H9 (cell line): ENCODE results near the gene PPARA. TPM values are rescaled to one million over a fixed set of nuclear protein-coding genes. Genes with fewer than 3 reads are reported as not detected.

ENCODE experiments used
- DNase-seq: peaks from one replicate; pipeline ENCODE4 v3.0.0-alpha.2; 2017
- H2AFZ ChIP-seq: one replicate; pipeline ENCODE4 v1.6.1; 2013; ENCODE audit warnings: mild to moderate bottlenecking, low read length, control low read depth, moderate library complexity
- H2AK5ac ChIP-seq: 2 replicates; pipeline ENCODE4 v1.6.1; 2013; ENCODE audit warnings: low read length, control low read depth, mixed read lengths; ENCODE audit not compliant: insufficient read length
- H2BK120ac ChIP-seq: one replicate; pipeline ENCODE4 v1.6.1; 2013; ENCODE audit warnings: low read depth, mild to moderate bottlenecking, low read length, control low read depth, inconsistent platforms; ENCODE audit not compliant: poor library complexity, severe bottlenecking
- H2BK12ac ChIP-seq: 2 replicates; pipeline ENCODE4 v1.6.1; 2013; ENCODE audit warnings: low read length, control low read depth, mixed read lengths, low read depth; ENCODE audit not compliant: insufficient read length
- H2BK15ac ChIP-seq: 2 replicates; pipeline ENCODE4 v1.6.1; 2013; ENCODE audit warnings: low read depth, low read length, control low read depth
- H2BK20ac ChIP-seq: one replicate; pipeline ENCODE4 v1.6.1; 2013; ENCODE audit warnings: low read depth, mild to moderate bottlenecking, low read length, control low read depth, inconsistent platforms; ENCODE audit not compliant: poor library complexity, severe bottlenecking
- H2BK5ac ChIP-seq: 2 replicates; pipeline ENCODE4 v1.6.1; 2013; ENCODE audit warnings: low read length, control low read depth, mixed read lengths; ENCODE audit not compliant: insufficient read length
- H3K14ac ChIP-seq: 2 replicates; pipeline ENCODE4 v1.6.1; 2013; ENCODE audit warnings: low read length, control low read depth; ENCODE audit not compliant: insufficient read depth
- H3K18ac ChIP-seq: 2 replicates; pipeline ENCODE4 v1.6.1; 2013; ENCODE audit warnings: low read depth, mild to moderate bottlenecking, mixed read lengths, low read length, control low read depth; ENCODE audit not compliant: insufficient read length
- H3K23ac ChIP-seq: 2 replicates; pipeline ENCODE4 v1.6.1; 2013; ENCODE audit warnings: low read length, control low read depth, mixed read lengths, low read depth; ENCODE audit not compliant: insufficient read length
- H3K23me2 ChIP-seq: 2 replicates; pipeline ENCODE4 v1.6.1; 2013; ENCODE audit warnings: low read depth, mild to moderate bottlenecking, mixed read lengths, low read length, control low read depth; ENCODE audit not compliant: insufficient read length, poor library complexity, severe bottlenecking
- H3K27ac ChIP-seq: 2 replicates; pipeline ENCODE4 v1.5.1; 2013; ENCODE audit warnings: low read length, control low read depth, mixed read lengths, low read depth; ENCODE audit not compliant: insufficient read length
- H3K27me3 ChIP-seq: 2 replicates; pipeline ENCODE4 v1.6.1; 2013; ENCODE audit warnings: low read length, control low read depth, inconsistent platforms; ENCODE audit not compliant: insufficient read depth
- H3K4ac ChIP-seq: 2 replicates; pipeline ENCODE4 v1.6.1; 2013; ENCODE audit warnings: low read depth, mild to moderate bottlenecking, control low read depth, inconsistent platforms, low read length, moderate library complexity
- H3K4me1 ChIP-seq: 2 replicates; pipeline ENCODE4 v1.6.1; 2013; ENCODE audit warnings: low read length, control low read depth, inconsistent platforms; ENCODE audit not compliant: insufficient read depth
- H3K4me2 ChIP-seq: 2 replicates; pipeline ENCODE4 v1.6.1; 2013; ENCODE audit warnings: low read length, control low read depth, mixed read lengths; ENCODE audit not compliant: insufficient read length, insufficient read depth
- H3K56ac ChIP-seq: 2 replicates; pipeline ENCODE4 v1.6.1; 2013; ENCODE audit warnings: low read depth, mild to moderate bottlenecking, mixed read lengths, low read length, control low read depth; ENCODE audit not compliant: insufficient read length
- H3K79me1 ChIP-seq: 2 replicates; pipeline ENCODE4 v1.6.1; 2013; ENCODE audit warnings: low read depth, mild to moderate bottlenecking, moderate library complexity, low read length, control low read depth, inconsistent platforms; ENCODE audit not compliant: insufficient read depth, poor library complexity, severe bottlenecking
- H3K79me2 ChIP-seq: 2 replicates; pipeline ENCODE4 v1.6.1; 2013; ENCODE audit warnings: low read length, control low read depth, inconsistent platforms; ENCODE audit not compliant: insufficient read depth
- H3K9ac ChIP-seq: 2 replicates; pipeline ENCODE4 v1.6.1; 2013; ENCODE audit warnings: low read length, control low read depth, mixed read lengths; ENCODE audit not compliant: insufficient read length; ENCODE audit errors: extremely low read depth
- H3K9me3 ChIP-seq: one replicate; pipeline ENCODE4 v1.6.1; 2013; ENCODE audit warnings: low read depth, low read length, inconsistent platforms; ENCODE audit not compliant: control insufficient read depth
- H3T11ph ChIP-seq: one replicate; pipeline ENCODE4 v1.6.1; 2013; ENCODE audit warnings: mild to moderate bottlenecking, low read length, control low read depth, inconsistent platforms
- H4K20me1 ChIP-seq: one replicate; pipeline ENCODE4 v1.6.1; 2013; ENCODE audit not compliant: control insufficient read depth, insufficient read length, insufficient read depth
- H4K5ac ChIP-seq: 2 replicates; pipeline ENCODE4 v1.6.1; 2013; ENCODE audit warnings: low read depth, mild to moderate bottlenecking, mixed read lengths, low read length, control low read depth; ENCODE audit not compliant: insufficient read length
- H4K8ac ChIP-seq: replicated peaks from 2 replicates; pipeline ENCODE4 v1.6.1; 2013; ENCODE audit warnings: low read length, control low read depth, mixed read lengths, low read depth; ENCODE audit not compliant: insufficient read length
- H4K91ac ChIP-seq: 2 replicates; pipeline ENCODE4 v1.6.1; 2013; ENCODE audit warnings: low read depth, mild to moderate bottlenecking, moderate library complexity, mixed read lengths, low read length, control low read depth; ENCODE audit not compliant: insufficient read length
- H3K27ac Mint-ChIP-seq, 3 experiments: 2 replicates in 2 of 3; 3 replicates in 1 of 3; pipeline ENCODE4 v1.8.0; 2020 to 2021; ENCODE audit warnings: mixed read lengths in 3 of 3, mild to moderate bottlenecking in 1 of 3, moderate library complexity in 1 of 3
- H3K27me3 Mint-ChIP-seq: 2 replicates; pipeline ENCODE4 v1.8.0; 2021; ENCODE audit warnings: low read depth, mild to moderate bottlenecking, moderate library complexity, mixed read lengths
- H3K36me3 Mint-ChIP-seq, 3 experiments: 2 replicates in 2 of 3; 3 replicates in 1 of 3; pipeline ENCODE4 v1.8.0; 2020 to 2021; ENCODE audit warnings: low read depth in 3 of 3, mixed read lengths in 3 of 3; ENCODE audit not compliant: insufficient read depth in 1 of 3
- H3K4me1 Mint-ChIP-seq, 2 experiments: 2 replicates each; pipeline ENCODE4 v1.8.0; 2020; ENCODE audit warnings: mixed read lengths in 2 of 2
- H3K4me3 Mint-ChIP-seq, 2 experiments: 2 replicates in 1 of 2; 3 replicates in 1 of 2; pipeline ENCODE4 v1.8.0; 2020 to 2021; ENCODE audit warnings: mild to moderate bottlenecking in 2 of 2, mixed read lengths in 2 of 2, moderate library complexity in 1 of 2
- H3K9me3 Mint-ChIP-seq, 2 experiments: 2 replicates in 1 of 2; 3 replicates in 1 of 2; pipeline ENCODE4 v1.8.0; 2020; ENCODE audit warnings: mild to moderate bottlenecking in 2 of 2, mixed read lengths in 2 of 2, moderate library complexity in 1 of 2
- WGBS: extraction: QIAGEN DNeasy Blood & Tissue Kit; methylation state at CpG from one replicate; pipeline ENCODE4 v1.1.7; 2013; ENCODE audit warnings: missing lambda C conversion rate, low lambda C conversion rate, mixed read lengths; ENCODE audit not compliant: insufficient read length; ENCODE audit errors: extremely low coverage; 5-methylcytosine and 5-hydroxymethylcytosine counted together
- total RNA-seq: library from RNA; stranded (reverse); gene quantifications from 2 replicates; pipeline ENCODE4 v1.2.1, GENCODE V29; 2021
- TF ChIP-seq, protein P1 (sequence below): fragments of 200-600 bp; sonication (generic); conservative IDR thresholded peaks from 3 replicates; pipeline ENCODE4 v1.8.0; 2021; ENCODE audit warnings: antibody characterized with exemption, mild to moderate bottlenecking

Gene PPARA
- total RNA-seq, 1 experiment from 2014 or later: 7.3 TPM

DNA sequence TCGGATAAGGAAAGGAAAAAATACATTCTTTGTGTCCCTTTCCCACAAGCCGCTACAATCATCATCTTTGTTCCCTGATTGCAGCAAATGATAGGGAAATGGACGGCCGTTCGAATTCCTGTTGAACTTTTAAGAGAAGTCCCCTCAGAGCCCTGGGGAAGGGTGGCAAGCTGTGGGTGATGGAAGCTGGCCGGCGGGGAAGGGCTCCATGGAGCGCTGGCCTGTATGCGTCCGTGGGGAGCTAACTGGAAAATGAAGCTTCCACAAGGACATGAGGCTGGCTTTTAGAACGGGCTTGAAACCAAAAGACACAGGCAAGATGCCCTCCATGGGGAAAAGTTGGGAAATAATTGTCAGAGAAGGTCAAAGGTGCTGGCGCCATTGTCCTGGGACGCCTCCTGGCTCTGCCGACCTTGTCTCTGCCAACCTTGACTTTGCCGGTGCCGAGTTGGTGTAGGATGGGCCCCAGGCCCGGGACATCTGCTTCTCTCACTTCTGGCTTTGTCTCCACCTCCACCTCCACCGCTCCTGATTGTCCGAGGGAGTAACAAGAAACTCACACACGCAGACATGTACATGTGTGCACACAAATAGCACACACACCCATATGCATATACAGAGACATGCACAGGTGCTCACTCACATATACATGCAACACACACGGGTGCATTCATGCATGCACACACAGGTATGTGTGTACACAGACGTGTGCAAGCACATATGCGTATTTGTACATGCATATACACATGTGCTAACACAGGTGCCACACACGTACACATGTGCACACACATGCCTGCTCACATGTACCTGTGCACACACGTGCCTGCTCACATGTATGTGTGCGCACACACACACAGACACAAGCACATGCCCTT lies 14.5 kb upstream of the PPARA start:
- Histone ChIP-seq H3K9ac (no peak overlapping the region), H3K23ac (no peak overlapping the region), H3K79me1 (no peaks in the 10 kb centered on the region), H3K4me1 (no peaks in the 10 kb centered on the region), H2BK12ac (no peak overlapping the region), H4K8ac (no peak overlapping the region), H3K79me2 (no peaks in the 10 kb centered on the region), H3K27me3 (no peaks in the 10 kb centered on the region), H2AK5ac (no peak overlapping the region), H3K23me2 (no peaks in the 10 kb centered on the region), H2BK5ac (no peak overlapping the region), H2BK20ac (no peak overlapping the region), H2BK120ac (no peak overlapping the region), H3K27ac (no peak overlapping the region), H2BK15ac (no peak overlapping the region), H3K4me2 (no peak overlapping the region), H2AFZ (no peak overlapping the region), H3K4ac (no peak overlapping the region), H3K18ac (no peak overlapping the region), H4K91ac (no peak overlapping the region), H3K14ac (no peak overlapping the region), H3K9me3 (no peaks in the 10 kb centered on the region), H4K5ac (no peak overlapping the region), H3K56ac (no peak overlapping the region), H3T11ph (no peak overlapping the region), H4K20me1 (no peaks in the 10 kb centered on the region)
- Mint-ChIP-seq H3K4me3 (no peak overlapping the region), H3K9me3 (no peaks in the 10 kb centered on the region), H3K27ac (no peak overlapping the region; a peak in 1 of 7 replicates), H3K36me3 (no peaks in the 10 kb centered on the region), H3K4me1 (peaks cover 4 to 5% of the 10 kb centered on the region in 2 experiments; a peak in 3 of 4 replicates), H3K27me3 (no peaks in the 10 kb centered on the region)
- TF ChIP-seq, protein P1, sequence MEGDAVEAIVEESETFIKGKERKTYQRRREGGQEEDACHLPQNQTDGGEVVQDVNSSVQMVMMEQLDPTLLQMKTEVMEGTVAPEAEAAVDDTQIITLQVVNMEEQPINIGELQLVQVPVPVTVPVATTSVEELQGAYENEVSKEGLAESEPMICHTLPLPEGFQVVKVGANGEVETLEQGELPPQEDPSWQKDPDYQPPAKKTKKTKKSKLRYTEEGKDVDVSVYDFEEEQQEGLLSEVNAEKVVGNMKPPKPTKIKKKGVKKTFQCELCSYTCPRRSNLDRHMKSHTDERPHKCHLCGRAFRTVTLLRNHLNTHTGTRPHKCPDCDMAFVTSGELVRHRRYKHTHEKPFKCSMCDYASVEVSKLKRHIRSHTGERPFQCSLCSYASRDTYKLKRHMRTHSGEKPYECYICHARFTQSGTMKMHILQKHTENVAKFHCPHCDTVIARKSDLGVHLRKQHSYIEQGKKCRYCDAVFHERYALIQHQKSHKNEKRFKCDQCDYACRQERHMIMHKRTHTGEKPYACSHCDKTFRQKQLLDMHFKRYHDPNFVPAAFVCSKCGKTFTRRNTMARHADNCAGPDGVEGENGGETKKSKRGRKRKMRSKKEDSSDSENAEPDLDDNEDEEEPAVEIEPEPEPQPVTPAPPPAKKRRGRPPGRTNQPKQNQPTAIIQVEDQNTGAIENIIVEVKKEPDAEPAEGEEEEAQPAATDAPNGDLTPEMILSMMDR: no peak
- WGBS: no CpG with 5 or more reads among the region's 26 CpGs
- DNase-seq: no peak
